ENCODE results near the gene CNTNAP1.
"Not testable (repeated sequence)": the region's sequence is repeated elsewhere in the genome, so short reads cannot be mapped to it uniquely, and the experiment has no call there.

Gene CNTNAP1

DNA sequence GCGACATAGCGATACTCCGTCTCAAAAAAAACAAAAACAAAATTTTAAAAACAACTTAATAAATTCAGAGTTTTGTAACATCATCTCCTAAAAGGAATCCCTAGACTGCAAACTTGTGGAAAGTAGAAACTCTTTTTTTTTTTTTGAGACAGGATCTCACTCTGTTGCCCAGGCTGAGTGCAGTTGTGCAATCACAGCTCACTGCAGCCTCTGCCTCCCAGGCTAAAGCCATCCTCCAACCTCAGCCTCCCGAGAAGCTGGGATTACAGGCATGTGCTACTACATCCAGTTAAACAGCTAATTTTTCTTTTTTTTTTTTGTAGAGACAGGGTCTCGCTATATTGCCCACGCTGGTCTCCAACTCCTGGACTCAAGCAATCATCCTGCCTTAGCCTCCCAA, 42.8 kb downstream of the CNTNAP1 start:
- Histone ChIP-seq H3K27me3 (ENCODE audit: insufficient read depth, poor library complexity, severe bottlenecking) (no peaks in the 10 kb centered on the region), H3K36me3 (ENCODE audit: low read depth) (peaks cover 62% of the 10 kb centered on the region), H3K4me1 (ENCODE audit: insufficient read depth, poor library complexity, severe bottlenecking) (no peaks in the 10 kb centered on the region), H3K4me3 (ENCODE audit: severe bottlenecking) (no peak overlapping the region), H3K9me3 (ENCODE audit: severe bottlenecking) (no peaks in the 10 kb centered on the region), H3K27ac (ENCODE audit: poor library complexity, severe bottlenecking) (no peak overlapping the region)
- ATAC-seq (ENCODE audit: low read depth), result no peak
- DNase-seq (ENCODE audit: low spot score), result no peak
- TF ChIP-seq, protein P1, sequence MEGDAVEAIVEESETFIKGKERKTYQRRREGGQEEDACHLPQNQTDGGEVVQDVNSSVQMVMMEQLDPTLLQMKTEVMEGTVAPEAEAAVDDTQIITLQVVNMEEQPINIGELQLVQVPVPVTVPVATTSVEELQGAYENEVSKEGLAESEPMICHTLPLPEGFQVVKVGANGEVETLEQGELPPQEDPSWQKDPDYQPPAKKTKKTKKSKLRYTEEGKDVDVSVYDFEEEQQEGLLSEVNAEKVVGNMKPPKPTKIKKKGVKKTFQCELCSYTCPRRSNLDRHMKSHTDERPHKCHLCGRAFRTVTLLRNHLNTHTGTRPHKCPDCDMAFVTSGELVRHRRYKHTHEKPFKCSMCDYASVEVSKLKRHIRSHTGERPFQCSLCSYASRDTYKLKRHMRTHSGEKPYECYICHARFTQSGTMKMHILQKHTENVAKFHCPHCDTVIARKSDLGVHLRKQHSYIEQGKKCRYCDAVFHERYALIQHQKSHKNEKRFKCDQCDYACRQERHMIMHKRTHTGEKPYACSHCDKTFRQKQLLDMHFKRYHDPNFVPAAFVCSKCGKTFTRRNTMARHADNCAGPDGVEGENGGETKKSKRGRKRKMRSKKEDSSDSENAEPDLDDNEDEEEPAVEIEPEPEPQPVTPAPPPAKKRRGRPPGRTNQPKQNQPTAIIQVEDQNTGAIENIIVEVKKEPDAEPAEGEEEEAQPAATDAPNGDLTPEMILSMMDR (IDR thresholded peaks at IDR 0.05; ENCODE audit: poor library complexity, severe bottlenecking), result no peak

DNA sequence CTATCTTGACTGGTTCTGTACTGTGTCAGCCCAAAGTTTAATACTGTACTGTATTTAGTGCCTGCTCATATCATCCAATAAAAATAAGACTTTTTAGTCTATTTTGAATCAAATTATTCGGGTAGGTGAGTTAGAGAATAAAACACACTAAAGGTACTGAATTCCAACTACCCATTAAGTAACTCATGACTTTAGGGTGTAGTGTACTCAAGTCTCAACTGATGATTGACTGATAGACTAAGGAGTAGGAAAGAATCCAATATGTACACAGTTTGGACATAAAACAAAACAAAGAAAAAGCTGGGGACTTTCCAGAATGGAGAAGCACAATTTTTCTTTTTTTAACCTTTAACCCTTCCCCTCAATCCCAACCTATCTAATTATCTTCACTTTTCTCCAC, 58.4 kb downstream of the CNTNAP1 start:
- Histone ChIP-seq H3K4me3 (ENCODE audit: severe bottlenecking) (no peak overlapping the region), H3K9me3 (ENCODE audit: severe bottlenecking) (no peaks in the 10 kb centered on the region), H3K36me3 (ENCODE audit: low read depth) (peaks cover 4% of the 10 kb centered on the region; the same call in 1 of the 2 replicates), H3K27ac (ENCODE audit: poor library complexity, severe bottlenecking) (no peak overlapping the region), H3K4me1 (ENCODE audit: insufficient read depth, poor library complexity, severe bottlenecking) (peaks cover 4% of the 10 kb centered on the region), H3K27me3 (ENCODE audit: insufficient read depth, poor library complexity, severe bottlenecking) (no peaks in the 10 kb centered on the region)
- TF ChIP-seq, protein P1 (IDR thresholded peaks at IDR 0.05; ENCODE audit: poor library complexity, severe bottlenecking), result no peak
- DNase-seq (ENCODE audit: low spot score) (no peak), ATAC-seq (ENCODE audit: low read depth) (no peak)

DNA sequence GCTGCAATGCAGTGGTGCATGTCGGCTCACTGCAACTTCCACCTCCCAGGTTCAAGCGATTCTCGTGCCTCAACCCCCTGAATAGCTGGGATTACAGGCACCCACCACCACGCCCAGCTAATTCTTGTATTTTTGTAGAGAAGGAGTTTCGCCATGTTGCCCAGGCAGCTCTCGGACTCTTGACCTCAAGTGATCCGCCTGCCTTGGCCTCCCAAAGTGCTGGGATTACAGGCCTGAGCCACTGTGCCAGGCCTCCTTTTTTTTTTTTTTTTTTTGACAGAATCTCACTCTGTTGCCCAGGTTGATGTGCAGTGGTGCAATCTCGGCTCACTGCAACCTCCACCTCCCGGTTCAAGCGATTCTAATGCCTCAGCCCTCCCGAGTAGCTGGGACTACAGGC, 60.6 kb downstream of the CNTNAP1 start:
- not testable (repeated sequence) for H3K4me3 ChIP-seq (ENCODE audit: severe bottlenecking); H3K9me3 ChIP-seq (ENCODE audit: severe bottlenecking)

DNA sequence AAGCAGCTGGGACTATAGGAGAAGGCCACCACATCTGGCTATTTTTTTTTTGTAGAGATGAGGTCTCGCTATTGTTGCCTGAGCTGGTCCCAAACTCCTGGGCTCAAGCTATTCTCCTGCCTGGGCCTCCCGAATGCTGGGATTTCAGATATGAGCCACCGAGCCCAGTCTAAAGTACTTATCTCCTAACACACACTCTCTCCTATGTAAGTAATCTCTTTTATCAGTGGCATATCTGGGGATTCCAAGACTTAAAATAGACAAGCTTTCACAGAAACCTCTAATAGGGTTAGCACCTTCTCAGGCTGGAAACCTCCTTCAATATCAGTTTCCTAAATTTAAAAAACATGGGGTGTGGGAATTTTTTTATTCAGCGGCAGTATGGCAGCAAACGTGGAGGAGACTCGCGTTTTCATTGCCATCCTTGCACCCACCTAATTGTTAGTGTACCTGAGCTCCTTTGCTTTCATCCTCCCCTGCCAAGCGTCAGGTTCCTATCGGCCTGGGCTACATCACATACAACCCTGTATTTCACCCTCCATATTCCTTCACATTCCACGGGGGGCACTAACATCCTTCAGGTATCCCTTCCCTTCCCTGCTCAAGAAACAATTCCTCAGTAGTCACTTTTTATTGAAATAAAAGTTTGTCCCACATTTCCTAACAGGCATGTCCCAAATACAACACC, 61.4 kb downstream of the CNTNAP1 start:
- TF ChIP-seq, protein P1 (IDR thresholded peaks at IDR 0.05; ENCODE audit: poor library complexity, severe bottlenecking), result peak; percentile 35
- H3K36me3 ChIP-seq (ENCODE audit: low read depth), result peaks cover 4% of the 10 kb centered on the region; the same call in 1 of the 2 replicates
- ATAC-seq (ENCODE audit: low read depth) (peak; percentile 40; the same call in 2 of the 3 replicates), DNase-seq (ENCODE audit: low spot score) (no peak)
- H3K9me3 ChIP-seq (ENCODE audit: severe bottlenecking), result no peaks in the 10 kb centered on the region
- no peaks in the 10 kb centered on the region for H3K27me3 ChIP-seq (ENCODE audit: insufficient read depth, poor library complexity, severe bottlenecking)
- peaks cover 4% of the 10 kb centered on the region for H3K4me1 ChIP-seq (ENCODE audit: insufficient read depth, poor library complexity, severe bottlenecking)
- H3K4me3 ChIP-seq (ENCODE audit: severe bottlenecking), result peak overlapping the region; percentile 52
- H3K27ac ChIP-seq (ENCODE audit: poor library complexity, severe bottlenecking), result peak overlapping the region; percentile 55

More for the DNA sequence above, 60.6 kb downstream of the CNTNAP1 start:
- not testable (repeated sequence) for H3K27ac ChIP-seq (ENCODE audit: poor library complexity, severe bottlenecking); DNase-seq (ENCODE audit: low spot score); H3K4me1 ChIP-seq (ENCODE audit: insufficient read depth, poor library complexity, severe bottlenecking); H3K27me3 ChIP-seq (ENCODE audit: insufficient read depth, poor library complexity, severe bottlenecking); ATAC-seq (ENCODE audit: low read depth); H3K36me3 ChIP-seq (ENCODE audit: low read depth)

- Histone ChIP-seq H3K4me3 (ENCODE audit: severe bottlenecking) (peak overlapping the region; percentile 52), H3K4me1 (ENCODE audit: insufficient read depth, poor library complexity, severe bottlenecking) (peaks cover 4% of the 10 kb centered on the region), H3K9me3 (ENCODE audit: severe bottlenecking) (no peaks in the 10 kb centered on the region), H3K36me3 (ENCODE audit: low read depth) (peaks cover 4% of the 10 kb centered on the region; the same call in 1 of the 2 replicates), H3K27me3 (ENCODE audit: insufficient read depth, poor library complexity, severe bottlenecking) (no peaks in the 10 kb centered on the region), H3K27ac (ENCODE audit: poor library complexity, severe bottlenecking) (peak overlapping the region; percentile 55)
- DNase-seq (ENCODE audit: low spot score) (peak; percentile 71), ATAC-seq (ENCODE audit: low read depth) (peak; percentile 81)
- TF ChIP-seq, protein P1 (IDR thresholded peaks at IDR 0.05; ENCODE audit: poor library complexity, severe bottlenecking), result peak; percentile 25
Observed at GRCh38 chr17:42744283-42744805, 62.0 kb downstream of the CNTNAP1 start.

All from RWPE2 (cell line).